HAP-1 (cell line): ENCODE results near the gene KCNH2.
"Not testable (repeated sequence)": the region's sequence is repeated elsewhere in the genome, so short reads cannot be mapped to it uniquely, and the experiment has no call there.

ENCODE experiments used
- DNase-seq, 2 experiments: peaks; one replicate each; pipeline ENCODE4 v3.0.0-alpha.2; 2016 to 2020; ENCODE audit warnings: low spot score in 2 of 2
- H3K27me3 ChIP-seq: fragments of 250-450 bp; sonication (Bioruptor Pico); 2 replicates; pipeline ENCODE4 v1.5.1; 2020; ENCODE audit warnings: low read depth, mild to moderate bottlenecking, moderate library complexity
- H3K36me3 ChIP-seq: fragments of 250-450 bp; sonication (Bioruptor Pico); replicated peaks from 2 replicates; pipeline ENCODE4 v1.5.1; 2020; ENCODE audit warnings: mild to moderate bottlenecking
- H3K4me1 ChIP-seq: fragments of 250-450 bp; sonication (Bioruptor Pico); 2 replicates; pipeline ENCODE4 v1.5.1; 2020; ENCODE audit warnings: mild to moderate bottlenecking
- H3K4me3 ChIP-seq: fragments of 250-450 bp; sonication (Bioruptor Pico); 2 replicates; pipeline ENCODE4 v1.5.1; 2020; ENCODE audit warnings: mild to moderate bottlenecking, moderate library complexity
- H3K9me3 ChIP-seq: fragments of 250-450 bp; sonication (Bioruptor Pico); 2 replicates; pipeline ENCODE4 v1.5.1; 2020; ENCODE audit warnings: mild to moderate bottlenecking, moderate library complexity
- in situ Hi-C: fragments of 300-500 bp; cut with MboI; formaldehyde crosslinking; loops from 3 replicates; pipeline ENCODE4 v1.14.3; 2020; ENCODE audit warnings: low sequenced_read_pairs, inconsistent platforms, mixed read lengths

Gene KCNH2

GRCh38 chr7:151016505-151016904 is 38.4 kb upstream of the KCNH2 start:
- no peaks in the 10 kb centered on the region for H3K36me3 ChIP-seq
- H3K4me1 ChIP-seq: peaks cover 13% of the 10 kb centered on the region
- no peak for DNase-seq
- in situ Hi-C loops: no loop called here
- no peaks in the 10 kb centered on the region for H3K9me3 ChIP-seq
- H3K4me3 ChIP-seq: no peak overlapping the region
- H3K27me3 ChIP-seq: no peaks in the 10 kb centered on the region

- in situ Hi-C loops: no loop called here
- DNase-seq: no peak
- Histone ChIP-seq H3K4me1 (peaks cover 13% of the 10 kb centered on the region), H3K4me3 (no peak overlapping the region), H3K36me3 (no peaks in the 10 kb centered on the region), H3K27me3 (no peaks in the 10 kb centered on the region), H3K9me3 (no peaks in the 10 kb centered on the region)
Measured at GRCh38 chr7:151015967-151016366, 37.8 kb upstream of the KCNH2 start.

GRCh38 chr7:151014950-151015349 is 36.8 kb upstream of the KCNH2 start:
- no peaks in the 10 kb centered on the region for H3K27me3 ChIP-seq
- no peaks in the 10 kb centered on the region for H3K9me3 ChIP-seq
- no peak overlapping the region for H3K4me3 ChIP-seq
- peaks cover 8% of the 10 kb centered on the region for H3K4me1 ChIP-seq
- no peak for DNase-seq
- H3K36me3 ChIP-seq: no peaks in the 10 kb centered on the region
- in situ Hi-C loops: no loop called here

- Histone ChIP-seq H3K9me3 (no peaks in the 10 kb centered on the region), H3K27me3 (no peaks in the 10 kb centered on the region), H3K4me1 (peaks cover 8% of the 10 kb centered on the region), H3K36me3 (no peaks in the 10 kb centered on the region), H3K4me3 (no peak overlapping the region)
- no peak for DNase-seq
- in situ Hi-C loops: no loop called here
Measured at GRCh38 chr7:151013733-151014497, 35.8 kb upstream of the KCNH2 start.

GRCh38 chr7:151013356-151013732 is 35.2 kb upstream of the KCNH2 start:
- Histone ChIP-seq H3K4me3 (no peak overlapping the region), H3K4me1 (peaks cover 6% of the 10 kb centered on the region), H3K9me3 (no peaks in the 10 kb centered on the region), H3K36me3 (no peaks in the 10 kb centered on the region), H3K27me3 (no peaks in the 10 kb centered on the region)
- in situ Hi-C loops: no loop called here
- no peak for DNase-seq

GRCh38 chr7:151012911-151013347 is 34.8 kb upstream of the KCNH2 start:
- Histone ChIP-seq H3K27me3 (no peaks in the 10 kb centered on the region), H3K4me3 (no peak overlapping the region), H3K9me3 (no peaks in the 10 kb centered on the region), H3K4me1 (peaks cover 2% of the 10 kb centered on the region), H3K36me3 (no peaks in the 10 kb centered on the region)
- DNase-seq: peak; percentile 40 to 70
- in situ Hi-C loops: no loop called here

GRCh38 chr7:151012031-151012692 is 34.0 kb upstream of the KCNH2 start:
- Histone ChIP-seq H3K27me3 (no peaks in the 10 kb centered on the region), H3K4me3 (no peak overlapping the region), H3K36me3 (no peaks in the 10 kb centered on the region), H3K9me3 (no peaks in the 10 kb centered on the region), H3K4me1 (no peaks in the 10 kb centered on the region)
- in situ Hi-C loops: no loop called here
- no peak for DNase-seq

- H3K4me1 ChIP-seq, H3K4me3 ChIP-seq, H3K36me3 ChIP-seq, H3K9me3 ChIP-seq, DNase-seq, in situ Hi-C loops, H3K27me3 ChIP-seq: not testable (repeated sequence)
Measured at GRCh38 chr7:151011616-151012015, 33.5 kb upstream of the KCNH2 start.

- no peak overlapping the region for H3K4me3 ChIP-seq
- no peaks in the 10 kb centered on the region for H3K36me3 ChIP-seq
- in situ Hi-C loops: no loop called here
- no peaks in the 10 kb centered on the region for H3K27me3 ChIP-seq
- no peaks in the 10 kb centered on the region for H3K9me3 ChIP-seq
- no peak for DNase-seq
- H3K4me1 ChIP-seq: no peaks in the 10 kb centered on the region
Measured at GRCh38 chr7:151011097-151011409, 32.9 kb upstream of the KCNH2 start.

- no peak overlapping the region for H3K4me3 ChIP-seq
- H3K36me3 ChIP-seq: no peaks in the 10 kb centered on the region
- H3K9me3 ChIP-seq: no peaks in the 10 kb centered on the region
- H3K27me3 ChIP-seq: no peaks in the 10 kb centered on the region
- H3K4me1 ChIP-seq: no peaks in the 10 kb centered on the region
- DNase-seq: no peak
- in situ Hi-C loops: no loop called here
Measured at GRCh38 chr7:151010307-151011096, 32.4 kb upstream of the KCNH2 start.

- no peak for DNase-seq
- Histone ChIP-seq H3K4me1 (no peaks in the 10 kb centered on the region), H3K9me3 (no peaks in the 10 kb centered on the region), H3K36me3 (no peaks in the 10 kb centered on the region), H3K4me3 (no peak overlapping the region), H3K27me3 (no peaks in the 10 kb centered on the region)
- in situ Hi-C loops: no loop called here
Measured at GRCh38 chr7:151010037-151010306, 31.9 kb upstream of the KCNH2 start.

- H3K4me1 ChIP-seq: no peaks in the 10 kb centered on the region
- H3K4me3 ChIP-seq: no peak overlapping the region
- H3K36me3 ChIP-seq: no peaks in the 10 kb centered on the region
- H3K27me3 ChIP-seq: no peaks in the 10 kb centered on the region
- H3K9me3 ChIP-seq: no peaks in the 10 kb centered on the region
- no peak for DNase-seq
- in situ Hi-C loops: no loop called here
Measured at GRCh38 chr7:151009327-151010036, 31.4 kb upstream of the KCNH2 start.

- DNase-seq: peak in 1 of 2 experiments; percentile 60
- Histone ChIP-seq H3K36me3 (no peaks in the 10 kb centered on the region), H3K4me3 (no peak overlapping the region), H3K27me3 (no peaks in the 10 kb centered on the region), H3K9me3 (no peaks in the 10 kb centered on the region), H3K4me1 (no peaks in the 10 kb centered on the region)
- in situ Hi-C loops: no loop called here
Measured at GRCh38 chr7:151008511-151009323, 30.6 kb upstream of the KCNH2 start.
